GM10248 (cell line): ENCODE results near the gene MRAP2.
"Not testable (repeated sequence)": the region's sequence is repeated elsewhere in the genome, so short reads cannot be mapped to it uniquely, and the experiment has no call there.

ENCODE experiments used
- CTCF ChIA-PET: fragments of 300-600 bp; sonication (Branson Sonifier 250); formaldehyde crosslinking; extraction: SDS; loops from one replicate; lab custom pipeline; 2021; ENCODE audit warnings: antibody characterized with exemption; lab: Yijun Ruan, JAX
- POLR2A ChIA-PET: fragments of 350-650 bp; sonication (Branson Sonifier 250); formaldehyde crosslinking; extraction: SDS; loops from one replicate; lab custom pipeline; 2020; ENCODE audit warnings: antibody characterized with exemption; lab: Yijun Ruan, JAX
- DNase-seq: peaks from one replicate; pipeline ENCODE4 v3.0.0; 2012; ENCODE audit errors: extremely low spot score
- CTCF ChIP-seq: IDR thresholded peaks from 2 replicates; pipeline ENCODE4 v1.5.1; 2012; ENCODE audit warnings: mild to moderate bottlenecking, low read depth; ENCODE audit errors: extremely low read depth, missing control alignments, control extremely low read depth

Gene MRAP2

GRCh38 chr6:84065693-84066290 is 32.2 kb downstream of the MRAP2 start:
- no peak for DNase-seq
- ChIA-PET POLR2A (no interaction called here), CTCF (no interaction called here)
- TF ChIP-seq CTCF = no peak

- TF ChIP-seq CTCF = no peak
- POLR2A ChIA-PET = no interaction called here
- no peak for DNase-seq
- CTCF ChIA-PET = no interaction called here
These were observed 33.0 kb downstream of the MRAP2 start for GRCh38 chr6:84066536-84066935.

DNA sequence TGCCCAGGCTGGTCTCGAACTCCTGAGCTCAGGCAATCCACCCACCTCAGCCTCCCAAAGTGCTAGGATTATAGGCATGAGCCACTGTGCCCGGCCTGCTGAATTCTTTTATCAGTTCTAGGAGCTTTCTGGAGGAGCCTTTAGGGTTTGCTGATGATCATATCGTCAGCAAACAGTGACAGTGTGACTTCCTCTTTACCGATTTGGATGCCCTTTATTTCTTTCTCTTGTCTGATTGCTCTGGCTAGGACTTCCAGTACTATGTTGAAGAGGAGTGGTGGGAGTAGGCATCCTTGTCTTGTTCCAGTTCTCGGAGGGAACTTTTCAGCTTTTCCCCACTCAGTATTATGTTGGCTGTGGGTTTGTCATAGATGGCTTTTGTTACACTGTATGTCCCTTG is 35.3 kb downstream of the MRAP2 start:
- CTCF ChIA-PET = interaction anchor here (1.1 kb wide), 1 partner anchor 8 kb away, joined by 3 read pairs; no protein-coding TSS in a partner anchor
- POLR2A ChIA-PET, DNase-seq: not testable (repeated sequence)

DNA sequence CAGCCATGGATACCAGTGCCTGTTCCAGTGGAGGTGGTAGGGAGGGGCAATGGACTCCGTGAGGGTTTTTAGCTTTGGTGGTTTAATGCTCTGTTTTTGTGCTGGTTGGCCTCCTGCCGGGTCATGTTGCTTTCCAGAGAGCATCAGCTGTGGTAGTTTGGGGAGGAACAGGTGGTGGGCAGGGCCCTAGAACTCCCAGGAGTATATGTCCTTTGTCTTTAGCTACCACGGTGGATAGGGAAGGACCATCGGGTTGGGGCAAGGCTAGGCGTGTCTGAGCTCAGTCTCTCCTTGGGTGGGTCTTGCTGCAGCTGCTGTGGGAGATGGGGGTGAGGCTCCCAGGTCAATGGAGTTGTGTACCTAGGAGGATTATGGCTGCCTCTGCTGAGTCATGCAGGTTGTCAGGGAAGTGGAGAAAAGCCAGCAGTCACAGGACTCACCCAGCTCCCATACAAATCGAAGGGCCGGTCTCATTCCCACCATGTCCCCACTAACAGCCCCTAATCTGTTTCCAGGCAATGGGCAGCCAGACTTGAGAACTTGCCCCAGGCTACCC is 38.9 kb downstream of the MRAP2 start:
- TF ChIP-seq CTCF = no peak
- DNase-seq = no peak
- ChIA-PET POLR2A (no interaction called here), CTCF (interaction anchor here (0.8 to 1.4 kb wide), 3 partner anchors 10 to 26 kb away, joined by 3 to 4 read pairs (median 3); no protein-coding TSS in a partner anchor)

DNA sequence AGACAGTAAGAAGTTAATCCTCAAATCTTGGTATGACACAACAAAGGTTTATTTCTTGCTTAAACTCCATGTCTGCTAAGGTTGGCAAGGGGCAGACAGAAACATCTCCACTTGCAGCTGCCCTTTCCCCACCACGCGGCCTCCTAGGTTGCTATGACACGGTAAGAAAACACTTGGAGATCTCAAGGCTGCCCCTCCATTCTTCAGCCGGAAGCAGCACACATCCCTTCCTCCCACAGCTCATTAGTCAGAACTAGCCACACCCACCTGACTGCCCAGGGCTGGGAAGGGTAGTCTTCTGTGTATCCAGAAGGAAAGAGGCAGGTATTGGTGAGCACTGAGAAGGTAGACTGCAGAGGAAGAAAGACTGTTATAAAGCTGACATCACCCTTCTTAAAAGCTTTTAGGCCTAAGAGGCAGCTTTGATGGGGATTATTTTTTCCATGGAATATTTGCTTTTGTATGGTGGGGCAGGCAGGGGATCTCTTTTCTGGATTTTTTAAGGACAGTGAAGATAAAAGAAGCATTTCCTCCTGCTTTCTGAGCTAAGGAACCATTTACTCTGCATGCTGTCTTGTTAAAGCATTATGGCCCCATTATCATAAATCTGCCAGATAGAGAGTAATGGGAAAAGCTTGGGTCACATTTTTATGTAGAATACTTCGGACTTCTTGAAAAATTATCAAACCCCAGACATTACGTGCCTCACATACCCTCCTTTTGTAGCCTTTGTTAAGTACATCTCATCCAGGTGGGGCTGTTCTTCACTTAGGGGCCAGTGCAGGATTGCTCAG is 41.6 kb downstream of the MRAP2 start:
- no peak for DNase-seq
- no peak for TF ChIP-seq CTCF
- CTCF ChIA-PET = no interaction called here
- POLR2A ChIA-PET = no interaction called here

DNA sequence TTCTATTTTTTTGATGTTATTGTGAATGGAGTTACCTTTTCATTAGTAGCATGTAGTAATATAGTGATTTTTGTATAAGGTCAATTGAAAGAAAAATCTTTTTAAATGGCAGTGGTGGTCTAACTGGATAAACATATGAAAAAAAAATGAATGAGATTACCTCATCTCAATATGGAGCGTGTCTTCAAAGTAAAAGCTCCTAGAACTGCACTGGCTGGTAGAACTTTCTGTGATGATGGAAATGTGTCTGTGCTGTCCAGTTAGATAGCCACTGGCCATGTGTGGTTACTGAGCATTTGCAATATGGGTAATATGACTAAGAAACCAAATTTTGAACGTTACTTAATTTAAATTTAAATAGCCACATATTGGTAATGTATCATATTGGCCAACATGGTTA is 44.1 kb downstream of the MRAP2 start:
- ChIA-PET CTCF (no interaction called here), POLR2A (no interaction called here)
- DNase-seq = no peak
- no peak for TF ChIP-seq CTCF

DNA sequence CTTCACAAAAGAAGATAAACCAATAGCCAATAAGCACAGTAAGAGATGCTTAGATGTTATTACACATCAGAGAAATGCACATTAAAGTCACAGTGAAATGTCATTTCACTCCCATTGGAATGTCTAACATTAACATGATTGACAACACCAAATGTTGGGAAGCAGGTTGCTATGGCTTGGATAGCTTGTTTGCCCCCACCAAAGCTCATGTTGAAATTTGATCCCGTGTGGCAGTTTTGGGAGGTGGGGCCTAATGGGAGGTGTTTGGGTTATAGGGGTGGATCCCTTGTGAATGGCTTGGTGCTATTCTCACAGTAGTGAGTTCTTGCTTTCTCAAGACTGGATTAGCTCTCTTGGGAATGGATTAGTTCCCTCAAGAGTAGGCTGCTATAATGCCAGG is 44.8 kb downstream of the MRAP2 start:
- TF ChIP-seq CTCF = no peak
- POLR2A ChIA-PET = no interaction called here
- no peak for DNase-seq
- CTCF ChIA-PET = interaction anchor here (0.7 to 1.2 kb wide), 2 partner anchors 23 to 125 kb away, joined by 3 read pairs; no protein-coding TSS in a partner anchor
